ENCODE results near the gene CERKL. TPM values are rescaled to one million over a fixed set of nuclear protein-coding genes. Genes with fewer than 3 reads are reported as not detected.

The CERKL gene
- total RNA-seq, 2 experiments from 2014 or later, result not detected

DNA sequence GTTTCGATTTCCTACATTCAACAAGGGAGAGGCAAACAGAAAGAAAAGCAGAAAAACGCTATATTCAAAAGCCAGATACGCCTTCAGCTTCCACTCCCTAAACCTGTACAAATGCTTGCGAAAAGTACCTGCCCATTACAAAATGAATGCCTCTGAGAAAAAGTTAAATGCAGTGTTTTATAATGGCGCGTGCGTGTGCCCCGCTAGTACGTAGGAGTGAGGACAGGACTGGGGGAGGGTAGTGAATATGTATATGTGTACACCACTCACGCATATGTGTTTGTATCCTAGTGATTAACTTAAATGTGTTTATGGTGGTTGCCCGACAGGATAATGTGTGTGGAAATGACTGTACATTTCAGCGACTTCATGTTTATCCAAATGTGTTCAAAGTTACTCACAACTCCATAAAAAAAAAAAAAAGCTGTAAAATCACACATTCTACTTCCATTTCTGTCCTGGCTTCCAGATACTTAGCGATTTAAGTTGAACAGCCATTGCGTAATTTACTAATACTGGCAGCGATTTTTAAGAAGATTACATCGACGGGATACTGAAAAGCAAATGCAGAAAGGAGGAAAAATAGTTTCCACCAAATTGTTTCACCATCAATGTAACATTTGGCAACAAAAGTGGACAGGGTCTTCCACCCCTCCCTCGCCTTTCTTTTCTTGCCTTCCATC lies 22.1 kb upstream of the CERKL start:
- ChIA-PET CTCF (ENCODE audit: unreplicated experiment) (no interaction called here), POLR2A (interaction anchor here (0.6 kb wide), 1 partner anchor 905 kb away, joined by 3 read pairs; no protein-coding TSS in a partner anchor)
- no peak overlapping the region for H3K4me2 ChIP-seq (ENCODE audit: low read length)
- H3K9me2 ChIP-seq (ENCODE audit: insufficient read depth, low read length), result no peaks in the 10 kb centered on the region
- no peaks in the 10 kb centered on the region for H3K9me3 ChIP-seq (ENCODE audit: low read length)
- H3K36me3 ChIP-seq (ENCODE audit: insufficient read depth, low read length), result no peaks in the 10 kb centered on the region
- no peaks in the 10 kb centered on the region for H4K20me1 ChIP-seq (ENCODE audit: insufficient read depth, low read length)
- TF ChIP-seq, protein P1, sequence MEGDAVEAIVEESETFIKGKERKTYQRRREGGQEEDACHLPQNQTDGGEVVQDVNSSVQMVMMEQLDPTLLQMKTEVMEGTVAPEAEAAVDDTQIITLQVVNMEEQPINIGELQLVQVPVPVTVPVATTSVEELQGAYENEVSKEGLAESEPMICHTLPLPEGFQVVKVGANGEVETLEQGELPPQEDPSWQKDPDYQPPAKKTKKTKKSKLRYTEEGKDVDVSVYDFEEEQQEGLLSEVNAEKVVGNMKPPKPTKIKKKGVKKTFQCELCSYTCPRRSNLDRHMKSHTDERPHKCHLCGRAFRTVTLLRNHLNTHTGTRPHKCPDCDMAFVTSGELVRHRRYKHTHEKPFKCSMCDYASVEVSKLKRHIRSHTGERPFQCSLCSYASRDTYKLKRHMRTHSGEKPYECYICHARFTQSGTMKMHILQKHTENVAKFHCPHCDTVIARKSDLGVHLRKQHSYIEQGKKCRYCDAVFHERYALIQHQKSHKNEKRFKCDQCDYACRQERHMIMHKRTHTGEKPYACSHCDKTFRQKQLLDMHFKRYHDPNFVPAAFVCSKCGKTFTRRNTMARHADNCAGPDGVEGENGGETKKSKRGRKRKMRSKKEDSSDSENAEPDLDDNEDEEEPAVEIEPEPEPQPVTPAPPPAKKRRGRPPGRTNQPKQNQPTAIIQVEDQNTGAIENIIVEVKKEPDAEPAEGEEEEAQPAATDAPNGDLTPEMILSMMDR (conservative IDR thresholded peaks at IDR 0.05; ENCODE audit: low read length), result no peak
- no peak for TF ChIP-seq EZH2phosphoT487 (IDR thresholded peaks at IDR 0.05; ENCODE audit: borderline replicate concordance, low read depth, low read length)
- H2AFZ ChIP-seq (ENCODE audit: low read length), result no peak overlapping the region
- DNase-seq (ENCODE audit: low spot score), result no peak
- no peak overlapping the region for H3K4me3 ChIP-seq (ENCODE audit: low read depth, low read length, poor library complexity, severe bottlenecking)
- H3K4me1 ChIP-seq (ENCODE audit: insufficient read depth, low read length, poor library complexity, severe bottlenecking), result no peaks in the 10 kb centered on the region
- BruUV-seq (replicated peaks), result no TSS peak
- intact Hi-C loops (cut with micrococcal nuclease; ENCODE audit: unreplicated experiment), result no loop called here
- H3K79me2 ChIP-seq (ENCODE audit: insufficient read depth, low read depth, low read length), result no peaks in the 10 kb centered on the region
- H3K27ac ChIP-seq (ENCODE audit: low read depth, low read length, poor library complexity, severe bottlenecking), result no peak overlapping the region

DNA sequence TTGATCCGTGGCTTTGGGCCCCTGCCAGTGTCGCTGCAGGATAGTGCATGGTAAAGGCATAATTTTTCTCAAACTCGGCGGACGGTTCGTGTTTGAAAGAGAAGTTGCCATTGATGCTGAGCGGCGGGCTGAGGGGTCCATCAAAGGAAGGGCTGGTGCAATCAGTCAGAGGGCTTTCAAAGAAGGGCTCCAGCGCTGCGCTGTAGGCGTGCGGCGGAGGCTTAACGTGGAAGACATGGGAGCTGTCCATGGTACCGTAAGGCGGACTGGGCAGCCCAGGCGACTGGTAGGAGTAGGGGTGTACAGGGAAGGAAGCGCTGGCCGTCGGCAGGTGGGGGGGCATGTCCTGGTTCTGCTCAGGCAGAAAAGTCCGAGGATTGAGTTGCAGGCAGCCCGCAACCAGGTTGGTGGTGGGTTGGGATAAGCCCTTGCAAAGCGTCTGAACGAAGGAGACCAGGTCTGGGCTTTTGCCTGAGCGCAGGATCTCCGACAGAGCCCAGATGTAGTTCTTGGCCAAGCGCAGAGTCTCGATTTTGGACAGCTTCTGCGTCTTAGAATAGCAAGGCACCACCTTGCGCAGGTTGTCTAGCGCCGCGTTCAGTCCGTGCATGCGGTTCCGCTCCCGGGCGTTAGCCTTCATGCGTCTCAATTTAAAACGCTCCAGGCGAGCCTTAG lies 21.1 kb upstream of the CERKL start:
- H3K36me3 ChIP-seq (ENCODE audit: insufficient read depth, low read length), result no peaks in the 10 kb centered on the region
- POLR2A ChIA-PET, result interaction anchor here (2.2 kb wide), 1 partner anchor 11 kb away, joined by 13 read pairs; no protein-coding TSS in a partner anchor
- CTCF ChIA-PET (ENCODE audit: unreplicated experiment), result no interaction called here
- no peaks in the 10 kb centered on the region for H3K9me3 ChIP-seq (ENCODE audit: low read length)
- no peaks in the 10 kb centered on the region for H3K9me2 ChIP-seq (ENCODE audit: insufficient read depth, low read length)
- TF ChIP-seq EZH2phosphoT487 (IDR thresholded peaks at IDR 0.05; ENCODE audit: borderline replicate concordance, low read depth, low read length), result no peak
- TF ChIP-seq, protein P1 (conservative IDR thresholded peaks at IDR 0.05; ENCODE audit: low read length), result no peak
- no peak overlapping the region for H2AFZ ChIP-seq (ENCODE audit: low read length)
- peaks cover 1% of the 10 kb centered on the region for H3K4me1 ChIP-seq (ENCODE audit: insufficient read depth, low read length, poor library complexity, severe bottlenecking)
- H3K27ac ChIP-seq (ENCODE audit: low read depth, low read length, poor library complexity, severe bottlenecking), result no peak overlapping the region
- no TSS peak for BruUV-seq (replicated peaks)
- no peaks in the 10 kb centered on the region for H3K79me2 ChIP-seq (ENCODE audit: insufficient read depth, low read depth, low read length)
- intact Hi-C loops (cut with micrococcal nuclease; ENCODE audit: unreplicated experiment), result no loop called here
- no peaks in the 10 kb centered on the region for H4K20me1 ChIP-seq (ENCODE audit: insufficient read depth, low read length)
- no peak for DNase-seq (ENCODE audit: low spot score)
- no peak overlapping the region for H3K4me2 ChIP-seq (ENCODE audit: low read length)
- no peak overlapping the region for H3K4me3 ChIP-seq (ENCODE audit: low read depth, low read length, poor library complexity, severe bottlenecking)

DNA sequence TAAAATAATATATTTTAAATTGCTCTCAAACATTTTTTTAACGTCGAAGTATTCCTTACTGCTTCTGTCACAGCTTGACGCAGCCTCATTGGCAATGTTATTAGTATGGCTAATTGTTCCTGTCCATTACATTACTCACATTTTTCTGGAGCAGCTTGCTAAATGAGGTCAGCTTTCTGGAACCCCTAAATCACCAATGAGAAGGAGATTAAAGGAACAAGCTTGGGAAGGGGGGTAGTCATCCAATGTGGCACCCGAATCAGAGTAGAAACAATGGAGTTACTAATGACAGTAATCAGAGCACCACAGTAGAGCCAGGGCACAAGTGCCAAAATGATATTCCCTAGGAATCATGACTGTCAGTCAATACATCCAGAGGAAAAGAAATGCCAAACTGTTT lies 18.3 kb upstream of the CERKL start:
- no peaks in the 10 kb centered on the region for H4K20me1 ChIP-seq (ENCODE audit: insufficient read depth, low read length)
- CTCF ChIA-PET (ENCODE audit: unreplicated experiment), result no interaction called here
- H3K4me2 ChIP-seq (ENCODE audit: low read length), result no peak overlapping the region
- no peaks in the 10 kb centered on the region for H3K36me3 ChIP-seq (ENCODE audit: insufficient read depth, low read length)
- H3K79me2 ChIP-seq (ENCODE audit: insufficient read depth, low read depth, low read length), result no peaks in the 10 kb centered on the region
- H3K4me3 ChIP-seq (ENCODE audit: low read depth, low read length, poor library complexity, severe bottlenecking), result no peak overlapping the region
- H3K27ac ChIP-seq (ENCODE audit: low read depth, low read length, poor library complexity, severe bottlenecking), result no peak overlapping the region
- H3K9me3 ChIP-seq (ENCODE audit: low read length), result no peaks in the 10 kb centered on the region
- TF ChIP-seq, protein P1 (conservative IDR thresholded peaks at IDR 0.05; ENCODE audit: low read length), result no peak
- no peak for TF ChIP-seq EZH2phosphoT487 (IDR thresholded peaks at IDR 0.05; ENCODE audit: borderline replicate concordance, low read depth, low read length)
- POLR2A ChIA-PET, result interaction anchor here (0.7 to 1.1 kb wide), 2 partner anchors 10 to 146 kb away, joined by 3 to 4 read pairs; no protein-coding TSS in a partner anchor
- peaks cover 8% of the 10 kb centered on the region for H3K4me1 ChIP-seq (ENCODE audit: insufficient read depth, low read length, poor library complexity, severe bottlenecking)
- intact Hi-C loops (cut with micrococcal nuclease; ENCODE audit: unreplicated experiment), result no loop called here
- no peak overlapping the region for H2AFZ ChIP-seq (ENCODE audit: low read length)
- DNase-seq (ENCODE audit: low spot score), result no peak
- no TSS peak for BruUV-seq (replicated peaks)
- H3K9me2 ChIP-seq (ENCODE audit: insufficient read depth, low read length), result no peaks in the 10 kb centered on the region
